Keratinocyte (primary cell): ENCODE measurements around the gene GFI1B. TPM values are rescaled to one million over a fixed set of nuclear protein-coding genes. Genes with fewer than 3 reads are reported as not detected.

ENCODE experiments used
- DNase-seq: peaks from one replicate; pipeline ENCODE4 v3.0.0-alpha.2; 2011; ENCODE audit warnings: low read depth, missing footprints, low spot score
- FAIRE-seq: peaks from 2 replicates; lab custom pipeline; 2011; peaks lifted over from hg19 to GRCh38; lab: Jason Lieb, UNC
- H2AFZ ChIP-seq: 2 replicates; pipeline ENCODE4 v1.6.0; 2012; ENCODE audit warnings: low read length, control low read depth, inconsistent platforms; ENCODE audit not compliant: control insufficient read depth
- H3K27ac ChIP-seq: 2 replicates; pipeline ENCODE4 v1.5.1; 2011; ENCODE audit warnings: low read length; ENCODE audit not compliant: control insufficient read depth, insufficient read depth
- H3K27me3 ChIP-seq: 3 replicates; pipeline ENCODE4 v1.6.0; 2011; ENCODE audit warnings: low read length; ENCODE audit not compliant: control insufficient read depth, insufficient read depth; ENCODE audit errors: extremely low read depth
- H3K36me3 ChIP-seq, 2 experiments: 2 replicates in 1 of 2; 3 replicates in 1 of 2; pipeline ENCODE4 v1.5.1; 2011; ENCODE audit warnings: low read length in 2 of 2, mild to moderate bottlenecking in 1 of 2; ENCODE audit not compliant: control insufficient read depth in 2 of 2, insufficient read depth in 2 of 2; ENCODE audit errors: extremely low read depth in 1 of 2
- H3K4me1 ChIP-seq: 3 replicates; pipeline ENCODE4 v1.5.1; 2011; ENCODE audit warnings: low read length; ENCODE audit not compliant: control insufficient read depth, insufficient read depth; ENCODE audit errors: extremely low read depth
- H3K4me2 ChIP-seq: 3 replicates; pipeline ENCODE4 v1.6.0; 2011; ENCODE audit warnings: low read depth, low read length; ENCODE audit not compliant: control insufficient read depth, insufficient read depth; ENCODE audit errors: extremely low read depth
- H3K4me3 ChIP-seq, 3 experiments: fragments of 200-600 bp in 1 of 3; sonication (generic) in 1 of 3; 2 replicates in 2 of 3; 3 replicates in 1 of 3; pipeline ENCODE4 v1.5.1; 2011 to 2016; ENCODE audit warnings: low read length in 3 of 3, mild to moderate bottlenecking in 3 of 3, control low read depth in 2 of 3, inconsistent platforms in 1 of 3, low read depth in 1 of 3, mixed read lengths in 1 of 3, mixed run types in 1 of 3, moderate library complexity in 1 of 3; ENCODE audit not compliant: control insufficient read depth in 2 of 3, insufficient read depth in 2 of 3; ENCODE audit errors: extremely low read depth in 1 of 3
- H3K79me2 ChIP-seq: 2 replicates; pipeline ENCODE4 v1.6.0; 2012; ENCODE audit warnings: low read length; ENCODE audit not compliant: control insufficient read depth, insufficient read depth
- H3K9ac ChIP-seq: 3 replicates; pipeline ENCODE4 v1.6.0; 2011; ENCODE audit warnings: low read length; ENCODE audit not compliant: control insufficient read depth, insufficient read depth; ENCODE audit errors: extremely low read depth
- H3K9me1 ChIP-seq: 3 replicates; pipeline ENCODE4 v1.6.0; 2011; ENCODE audit warnings: low read length; ENCODE audit not compliant: control insufficient read depth, insufficient read depth; ENCODE audit errors: extremely low read depth
- H3K9me3 ChIP-seq: 2 replicates; pipeline ENCODE4 v1.5.1; 2012; ENCODE audit warnings: low read depth, low read length; ENCODE audit not compliant: control insufficient read depth
- H4K20me1 ChIP-seq: 3 replicates; pipeline ENCODE4 v1.6.0; 2011; ENCODE audit warnings: low read length; ENCODE audit not compliant: control insufficient read depth, insufficient read depth; ENCODE audit errors: extremely low read depth
- CTCF ChIP-seq, 3 experiments: IDR thresholded peaks in 1 of 3; conservative IDR thresholded peaks in 1 of 3; optimal IDR thresholded peaks in 1 of 3; 2 replicates in 2 of 3; 3 replicates in 1 of 3; pipeline versions ENCODE3 to v1.5.1; 2011; ENCODE audit warnings: low read length in 3 of 3, mild to moderate bottlenecking in 3 of 3, moderate library complexity in 2 of 3, control low read depth in 1 of 3, inconsistent platforms in 1 of 3; ENCODE audit not compliant: insufficient read depth in 2 of 3; ENCODE audit errors: extremely low read depth in 1 of 3
- EZH2 ChIP-seq: IDR thresholded peaks from one replicate; pipeline ENCODE4 v1.6.1; 2012; ENCODE audit warnings: inconsistent platforms, mild to moderate bottlenecking, low read length, moderate library complexity
- dilution Hi-C: fragments of 300-500 bp; cut with MboI; formaldehyde crosslinking; loops from one replicate; pipeline ENCODE4 v1.7.0; 2020; ENCODE audit warnings: low sequenced_read_pairs; ENCODE audit not compliant: extremely low pct_ligation_motif_present
- polyA plus RNA-seq, 5 experiments: library from polyadenylated mRNA; depleted of rRNA in 3 of 5; stranded (reverse) in 3 of 5; stranded (forward) in 1 of 5; unstranded in 1 of 5; fragments of >200 nt; gene quantifications; 1 replicate in 1 of 5; 2 replicates in 3 of 5; 3 replicates in 1 of 5; pipeline versions ENCODE4 v1.2.1 to v1.2.3, GENCODE V29; 2011 to 2012; ENCODE audit warnings: missing spikeins in 2 of 5, low read depth in 1 of 5, low replicate concordance in 1 of 5

GFI1B gene
- polyA plus RNA-seq, 1 donor (not counting 4 experiments of a cell fraction or from before 2014, with no cell fraction given), result not detected

- FAIRE-seq, result no peak
- dilution Hi-C loops, result no loop called here
Observed at GRCh38 chr9:133009906-133010582, 31.6 kb downstream of the GFI1B start.

DNA sequence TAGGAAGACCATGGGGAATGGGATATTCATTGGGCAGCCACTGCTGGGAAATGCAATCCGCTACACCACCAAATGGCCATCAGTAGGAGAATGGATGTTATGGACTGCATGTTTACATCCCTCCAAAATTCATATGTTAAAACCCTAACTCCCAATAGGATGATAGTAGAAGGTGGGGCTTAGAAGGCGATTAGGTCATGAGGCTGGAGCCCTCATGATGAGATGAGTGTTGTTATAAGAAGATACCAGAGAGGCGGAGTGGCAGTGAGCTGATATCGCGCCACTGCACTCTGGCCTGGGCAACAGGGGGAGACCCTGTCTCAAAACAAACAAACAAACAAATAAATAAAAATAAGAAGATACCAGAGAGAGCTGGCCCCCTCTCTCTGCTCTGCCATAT is 36.2 kb downstream of the GFI1B start:
- no peak for FAIRE-seq
- H3K27me3 ChIP-seq, result peaks cover 3% of the 10 kb centered on the region

More at GRCh38 chr9:133009906-133010582, 31.6 kb downstream of the GFI1B start:
- H3K9me1 ChIP-seq, result no peaks in the 10 kb centered on the region
- no peaks in the 10 kb centered on the region for H3K4me1 ChIP-seq
- no peak overlapping the region for H3K9ac ChIP-seq
- peaks cover 9% of the 10 kb centered on the region for H3K27me3 ChIP-seq
- TF ChIP-seq CTCF (optimal IDR thresholded peaks at IDR 0.05 in 1 of 3, IDR thresholded peaks at IDR 0.05 in 1 of 3, conservative IDR thresholded peaks at IDR 0.05 in 1 of 3; ENCODE audit: extremely low read depth in 1 of 3, insufficient read depth in 2 of 3, low read length in 3 of 3) (no peak), EZH2 (no peak)
- H3K36me3 ChIP-seq, result no peaks in the 10 kb centered on the region
- no peak overlapping the region for H3K4me3 ChIP-seq
- no peak overlapping the region for H2AFZ ChIP-seq
- no peaks in the 10 kb centered on the region for H3K9me3 ChIP-seq
- H3K79me2 ChIP-seq, result no peaks in the 10 kb centered on the region
- no peak for DNase-seq
- no peak overlapping the region for H3K27ac ChIP-seq
- no peak overlapping the region for H3K4me2 ChIP-seq
- no peaks in the 10 kb centered on the region for H4K20me1 ChIP-seq

More for the DNA sequence above, 36.2 kb downstream of the GFI1B start:
- dilution Hi-C loops, result no loop called here
- Histone ChIP-seq H3K9ac (no peak overlapping the region), H3K4me1 (no peaks in the 10 kb centered on the region), H3K9me3 (no peaks in the 10 kb centered on the region), H2AFZ (no peak overlapping the region), H3K4me3 (no peak overlapping the region), H3K4me2 (no peak overlapping the region), H4K20me1 (no peaks in the 10 kb centered on the region), H3K27ac (no peak overlapping the region), H3K79me2 (no peaks in the 10 kb centered on the region), H3K36me3 (no peaks in the 10 kb centered on the region), H3K9me1 (no peaks in the 10 kb centered on the region)
- TF ChIP-seq EZH2, result no peak
- TF ChIP-seq CTCF (optimal IDR thresholded peaks at IDR 0.05 in 1 of 3, IDR thresholded peaks at IDR 0.05 in 1 of 3, conservative IDR thresholded peaks at IDR 0.05 in 1 of 3; ENCODE audit: extremely low read depth in 1 of 3, insufficient read depth in 2 of 3, low read length in 3 of 3), result no peak
- no peak for DNase-seq
